DND-41 (cell line): ENCODE measurements around the gene KIF17.

ENCODE experiments used
- ATAC-seq: fragments of 200-7000 bp; cut with Tn5 transposase; 3 replicates; pipeline ENCODE4 v1.9.1; 2021; ENCODE audit warnings: low read depth; ENCODE audit not compliant: insufficient read depth
- DNase-seq: peaks from one replicate; pipeline ENCODE4 v3.0.0-alpha.2; 2020
- H2AFZ ChIP-seq: 2 replicates; pipeline ENCODE4 v1.6.0; 2012; ENCODE audit warnings: low read depth, low read length
- H3K27ac ChIP-seq: 2 replicates; pipeline ENCODE4 v1.5.1; 2012; ENCODE audit warnings: low read length, inconsistent platforms
- H3K27me3 ChIP-seq: fragments of 200-600 bp; sonication (generic); 2 replicates; pipeline ENCODE4 v1.6.0; 2012; ENCODE audit warnings: low read length, mild to moderate bottlenecking, inconsistent platforms; ENCODE audit not compliant: insufficient read depth, poor library complexity
- H3K36me3 ChIP-seq: 2 replicates; pipeline ENCODE4 v1.5.1; 2012; ENCODE audit warnings: low read length, inconsistent platforms; ENCODE audit not compliant: insufficient read depth
- H3K4me1 ChIP-seq: 2 replicates; pipeline ENCODE4 v1.5.1; 2012; ENCODE audit warnings: mild to moderate bottlenecking, low read length; ENCODE audit not compliant: insufficient read depth
- H3K4me2 ChIP-seq: 2 replicates; pipeline ENCODE4 v1.6.0; 2012; ENCODE audit warnings: mild to moderate bottlenecking, moderate library complexity, low read length, inconsistent platforms; ENCODE audit not compliant: insufficient read depth
- H3K4me3 ChIP-seq, 2 experiments: fragments of 200-600 bp in 1 of 2; shearing (Covaris generic) in 1 of 2; 2 replicates each; pipeline ENCODE4 v1.5.1; 2012 to 2016; ENCODE audit warnings: inconsistent platforms in 2 of 2, low read length in 2 of 2, mild to moderate bottlenecking in 2 of 2, low read depth in 1 of 2, moderate library complexity in 1 of 2
- H3K79me2 ChIP-seq: 2 replicates; pipeline ENCODE4 v1.6.0; 2012; ENCODE audit warnings: low read length, inconsistent platforms; ENCODE audit not compliant: insufficient read depth
- H3K9ac ChIP-seq: 2 replicates; pipeline ENCODE4 v1.6.0; 2012; ENCODE audit warnings: low read depth, mild to moderate bottlenecking, inconsistent platforms, low read length, moderate library complexity
- H3K9me3 ChIP-seq: 2 replicates; pipeline ENCODE4 v1.5.1; 2012; ENCODE audit warnings: low read length, moderate library complexity, mild to moderate bottlenecking, inconsistent platforms; ENCODE audit not compliant: insufficient read depth, severe bottlenecking
- H4K20me1 ChIP-seq: 2 replicates; pipeline ENCODE4 v1.6.0; 2012; ENCODE audit warnings: low read length; ENCODE audit not compliant: insufficient read depth
- EZH2 ChIP-seq: IDR thresholded peaks from 3 replicates; pipeline ENCODE4 v1.6.1; 2012; ENCODE audit warnings: borderline replicate concordance, low read depth, mild to moderate bottlenecking, moderate library complexity, low read length, inconsistent platforms; ENCODE audit not compliant: severe bottlenecking
- TF ChIP-seq, protein P1 (sequence below): IDR thresholded peaks from 2 replicates; pipeline ENCODE4 v1.5.1; 2012; ENCODE audit warnings: borderline replicate concordance, low read length, moderate library complexity, mild to moderate bottlenecking; ENCODE audit not compliant: poor library complexity, severe bottlenecking; ENCODE audit errors: extremely low read depth

The KIF17 gene

DNA sequence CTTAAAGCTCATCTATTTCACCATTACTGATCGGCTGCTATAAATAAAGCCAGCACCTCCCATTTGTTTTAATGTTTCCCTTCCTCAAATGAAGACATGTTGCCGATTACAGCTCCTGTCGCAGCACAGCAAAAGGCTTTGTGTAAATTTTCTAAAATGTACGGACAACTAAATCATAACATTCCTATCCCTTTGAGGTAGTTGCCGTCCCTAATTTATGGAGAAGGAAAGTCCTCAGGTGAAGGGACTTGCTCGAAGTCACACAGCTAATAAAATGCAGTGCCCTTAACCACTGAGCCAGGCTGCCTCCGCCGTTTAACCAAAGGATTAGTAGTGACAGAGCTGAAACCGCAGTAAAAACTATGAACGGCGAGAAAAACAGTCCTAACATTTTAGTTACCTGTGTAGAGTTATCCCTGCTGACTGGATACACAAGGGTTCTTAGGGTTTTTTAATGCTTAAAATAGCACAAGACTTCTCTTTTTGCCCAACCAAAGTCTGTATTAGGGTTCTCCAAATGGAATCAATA is 83.7 kb downstream of the KIF17 start:
- Histone ChIP-seq H3K4me1 (peaks cover 20% of the 10 kb centered on the region), H3K9me3 (no peaks in the 10 kb centered on the region), H3K79me2 (no peaks in the 10 kb centered on the region; the same call in 1 of the 2 replicates), H2AFZ (peak overlapping the region; percentile 74), H3K4me2 (peak overlapping the region; percentile 77), H3K27ac (peak overlapping the region; percentile 58), H3K9ac (peak overlapping the region; percentile 94), H3K36me3 (peaks cover 4% of the 10 kb centered on the region), H3K27me3 (no peaks in the 10 kb centered on the region), H3K4me3 (peak overlapping the region; percentile 94 to 95; a peak in 3 of 4 replicates), H4K20me1 (peaks cover 4% of the 10 kb centered on the region; the same call in 1 of the 2 replicates)
- ATAC-seq (peak; percentile 64), DNase-seq (peak; percentile 48)
- no peak for TF ChIP-seq EZH2
- TF ChIP-seq, protein P1, sequence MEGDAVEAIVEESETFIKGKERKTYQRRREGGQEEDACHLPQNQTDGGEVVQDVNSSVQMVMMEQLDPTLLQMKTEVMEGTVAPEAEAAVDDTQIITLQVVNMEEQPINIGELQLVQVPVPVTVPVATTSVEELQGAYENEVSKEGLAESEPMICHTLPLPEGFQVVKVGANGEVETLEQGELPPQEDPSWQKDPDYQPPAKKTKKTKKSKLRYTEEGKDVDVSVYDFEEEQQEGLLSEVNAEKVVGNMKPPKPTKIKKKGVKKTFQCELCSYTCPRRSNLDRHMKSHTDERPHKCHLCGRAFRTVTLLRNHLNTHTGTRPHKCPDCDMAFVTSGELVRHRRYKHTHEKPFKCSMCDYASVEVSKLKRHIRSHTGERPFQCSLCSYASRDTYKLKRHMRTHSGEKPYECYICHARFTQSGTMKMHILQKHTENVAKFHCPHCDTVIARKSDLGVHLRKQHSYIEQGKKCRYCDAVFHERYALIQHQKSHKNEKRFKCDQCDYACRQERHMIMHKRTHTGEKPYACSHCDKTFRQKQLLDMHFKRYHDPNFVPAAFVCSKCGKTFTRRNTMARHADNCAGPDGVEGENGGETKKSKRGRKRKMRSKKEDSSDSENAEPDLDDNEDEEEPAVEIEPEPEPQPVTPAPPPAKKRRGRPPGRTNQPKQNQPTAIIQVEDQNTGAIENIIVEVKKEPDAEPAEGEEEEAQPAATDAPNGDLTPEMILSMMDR = no peak

DNA sequence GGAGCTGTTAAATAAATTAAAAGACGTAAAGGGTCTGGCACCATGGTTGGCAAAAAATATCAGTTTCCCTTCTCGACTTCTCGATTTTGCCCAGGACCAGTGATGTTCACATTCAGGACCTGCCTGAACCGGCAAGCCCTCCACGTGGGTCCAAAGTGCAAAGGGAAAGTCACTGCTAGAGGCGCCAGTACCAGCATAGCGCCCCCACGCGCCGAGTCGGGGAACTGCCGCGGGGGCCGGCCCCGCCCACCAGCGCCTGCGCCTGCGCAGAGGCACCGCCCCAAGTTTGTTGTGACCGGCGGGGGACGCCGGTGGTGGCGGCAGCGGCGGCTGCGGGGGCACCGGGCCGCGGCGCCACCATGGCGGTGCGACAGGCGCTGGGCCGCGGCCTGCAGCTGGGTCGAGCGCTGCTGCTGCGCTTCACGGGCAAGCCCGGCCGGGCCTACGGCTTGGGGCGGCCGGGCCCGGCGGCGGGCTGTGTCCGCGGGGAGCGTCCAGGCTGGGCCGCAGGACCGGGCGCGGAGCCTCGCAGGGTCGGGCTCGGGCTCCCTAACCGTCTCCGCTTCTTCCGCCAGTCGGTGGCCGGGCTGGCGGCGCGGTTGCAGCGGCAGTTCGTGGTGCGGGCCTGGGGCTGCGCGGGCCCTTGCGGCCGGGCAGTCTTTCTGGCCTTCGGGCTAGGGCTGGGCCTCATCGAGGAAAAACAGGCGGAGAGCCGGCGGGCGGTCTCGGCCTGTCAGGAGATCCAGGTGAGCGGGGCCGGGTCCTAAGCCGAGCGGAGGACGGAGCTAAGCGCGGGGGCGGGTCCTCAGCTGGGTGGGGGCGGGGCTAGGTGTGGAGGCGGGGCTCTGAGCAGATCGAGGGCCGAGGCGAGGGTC is 84.4 kb downstream of the KIF17 start, which contains the start of gene PINK1:
Gene PINK1 (plus strand): TSS at position 269 of the 875 bp plus-strand sequence. CDS start 91 bp downstream, at position 360.
- ATAC-seq (peak; percentile 84), DNase-seq (peak; percentile 82)
- TF ChIP-seq, protein P1 = peak; percentile 99
- no peak for TF ChIP-seq EZH2
- Histone ChIP-seq H3K4me1 (peaks cover 20% of the 10 kb centered on the region), H2AFZ (peak within 1 kb of the TSS; percentile 99), H3K36me3 (peaks cover 4% of the 10 kb centered on the region), H3K27me3 (no peaks in the 10 kb centered on the region), H3K9me3 (no peaks in the 10 kb centered on the region), H3K27ac (peak within 1 kb of the TSS; percentile 66), H3K4me2 (peak within 1 kb of the TSS; percentile 77), H3K79me2 (no peaks in the 10 kb centered on the region; the same call in 1 of the 2 replicates), H4K20me1 (peaks cover 4% of the 10 kb centered on the region; the same call in 1 of the 2 replicates), H3K4me3 (peak within 1 kb of the TSS; percentile 94 to 95; a peak in 3 of 4 replicates), H3K9ac (peak within 1 kb of the TSS; percentile 94)

DNA sequence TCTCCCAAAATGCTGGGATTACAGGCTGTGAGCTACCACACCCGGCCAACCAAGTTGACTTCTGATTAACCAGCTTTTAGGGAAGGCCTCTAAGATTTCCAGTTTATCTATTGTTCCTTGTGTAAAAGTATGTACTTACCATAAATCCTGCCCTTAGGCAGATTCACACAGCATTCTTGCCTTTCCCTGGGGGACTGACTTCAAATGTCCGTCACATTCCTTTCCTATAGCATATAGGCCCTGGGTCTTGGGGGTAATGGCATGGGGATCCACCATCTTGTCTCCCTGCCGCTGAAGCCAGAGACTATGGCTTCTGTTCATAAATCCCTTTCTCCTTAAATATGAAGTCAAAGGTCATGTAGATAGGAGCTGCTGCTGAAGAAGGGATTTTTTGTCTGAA is 85.4 kb downstream of the KIF17 start:
- Histone ChIP-seq H2AFZ (peak overlapping the region; percentile 99), H3K9ac (no peak overlapping the region), H3K79me2 (no peaks in the 10 kb centered on the region; the same call in 1 of the 2 replicates), H4K20me1 (peaks cover 4% of the 10 kb centered on the region; the same call in 1 of the 2 replicates), H3K27me3 (no peaks in the 10 kb centered on the region), H3K9me3 (no peaks in the 10 kb centered on the region), H3K4me1 (peaks cover 20% of the 10 kb centered on the region), H3K36me3 (no peaks in the 10 kb centered on the region; the same call in 1 of the 2 replicates), H3K4me2 (no peak overlapping the region), H3K4me3 (no peak overlapping the region), H3K27ac (no peak overlapping the region)
- ATAC-seq (no peak), DNase-seq (no peak)
- TF ChIP-seq EZH2 = no peak
- TF ChIP-seq, protein P1 = no peak
